PC-9 (cell line): ENCODE measurements around the gene SLC25A44. TPM values are rescaled to one million over a fixed set of nuclear protein-coding genes. Genes with fewer than 3 reads are reported as not detected.

Source experiments
- BruUV-seq: library from RNA; stranded (reverse); fragments of 400-500 nt; replicated peaks from 2 replicates; lab custom pipeline; 2021; lab: Mats Ljungman, UMichigan
- CTCF ChIA-PET: fragments of 300-600 bp; sonication (Branson Sonifier 250); formaldehyde crosslinking; loops from one replicate; lab custom pipeline; 2022; ENCODE audit warnings: antibody characterized with exemption; lab: Charles Lee
- POLR2A ChIA-PET: fragments of 300-600 bp; sonication (Branson Sonifier 250); formaldehyde crosslinking; loops from one replicate; lab custom pipeline; 2022; ENCODE audit warnings: antibody characterized with exemption; ENCODE audit not compliant: unreplicated experiment; lab: Charles Lee
- DNase-seq, 2 experiments: peaks; one replicate each; pipeline versions ENCODE4 v3.0.0 to v3.0.0-alpha.2; 2015 to 2022; ENCODE audit warnings: mixed read lengths in 1 of 2
- H2AFZ ChIP-seq: fragments of 200-600 bp; sonication (generic); 2 replicates; pipeline ENCODE4 v1.8.1; 2017; ENCODE audit warnings: antibody characterized with exemption
- H3F3A ChIP-seq: fragments of 200-600 bp; sonication (generic); 2 replicates; pipeline ENCODE4 v1.8.1; 2017; ENCODE audit warnings: antibody characterized with exemption, mild to moderate bottlenecking, low read depth; ENCODE audit not compliant: insufficient read depth
- H3K27ac ChIP-seq: fragments of 200-600 bp; sonication (generic); 2 replicates; pipeline ENCODE4 v1.6.1; 2016; ENCODE audit warnings: mixed run types
- H3K27me3 ChIP-seq: fragments of 200-600 bp; sonication (generic); 2 replicates; pipeline ENCODE4 v1.6.1; 2016; ENCODE audit warnings: low read depth, mixed run types; ENCODE audit not compliant: insufficient read depth
- H3K36me3 ChIP-seq: fragments of 200-600 bp; sonication (generic); 2 replicates; pipeline ENCODE4 v1.6.1; 2016; ENCODE audit warnings: low read depth, mixed run types
- H3K4me1 ChIP-seq: fragments of 200-600 bp; sonication (generic); replicated peaks from 2 replicates; pipeline ENCODE4 v1.6.1; 2016; ENCODE audit warnings: mixed run types; ENCODE audit not compliant: insufficient read depth
- H3K4me2 ChIP-seq: fragments of 200-600 bp; sonication (generic); 2 replicates; pipeline ENCODE4 v1.6.1; 2017; ENCODE audit warnings: mixed run types
- H3K4me3 ChIP-seq: fragments of 200-600 bp; sonication (generic); 2 replicates; pipeline ENCODE4 v1.6.1; 2016; ENCODE audit warnings: mixed run types
- H3K79me2 ChIP-seq: fragments of 200-600 bp; sonication (generic); 2 replicates; pipeline ENCODE4 v1.6.1; 2017; ENCODE audit warnings: low read depth, mixed run types
- H3K9me2 ChIP-seq: fragments of 200-600 bp; sonication (generic); 2 replicates; pipeline ENCODE4 v1.8.1; 2017; ENCODE audit warnings: mild to moderate bottlenecking; ENCODE audit not compliant: insufficient read depth
- H3K9me3 ChIP-seq: fragments of 200-600 bp; sonication (generic); 2 replicates; pipeline ENCODE4 v1.8.1; 2016; ENCODE audit warnings: low read depth; ENCODE audit not compliant: insufficient read depth
- H4K20me1 ChIP-seq: fragments of 200-600 bp; sonication (generic); 2 replicates; pipeline ENCODE4 v1.8.1; 2017; ENCODE audit not compliant: insufficient read depth
- EZH2 ChIP-seq: fragments of 200-600 bp; sonication (generic); IDR thresholded peaks from 2 replicates; pipeline ENCODE4 v1.8.0; 2017; ENCODE audit warnings: antibody characterized with exemption, low read depth
- intact Hi-C: fragments of 100-400 bp; cut with micrococcal nuclease; formaldehyde crosslinking; loops from one replicate; pipeline ENCODE4 v1.10.0; 2022; ENCODE audit not compliant: unreplicated experiment
- total RNA-seq: library from RNA; stranded (reverse); gene quantifications from 2 replicates; pipeline ENCODE4 v1.2.3, GENCODE V29; 2021
- TF ChIP-seq, protein P1 (sequence below): fragments of 200-600 bp; sonication (generic); conservative IDR thresholded peaks from 2 replicates; pipeline ENCODE4 v1.6.1; 2017; ENCODE audit warnings: mixed run types, antibody characterized with exemption, mild to moderate bottlenecking, moderate library complexity

Gene SLC25A44
- total RNA-seq, 1 experiment from 2014 or later, result 20.2 TPM

DNA sequence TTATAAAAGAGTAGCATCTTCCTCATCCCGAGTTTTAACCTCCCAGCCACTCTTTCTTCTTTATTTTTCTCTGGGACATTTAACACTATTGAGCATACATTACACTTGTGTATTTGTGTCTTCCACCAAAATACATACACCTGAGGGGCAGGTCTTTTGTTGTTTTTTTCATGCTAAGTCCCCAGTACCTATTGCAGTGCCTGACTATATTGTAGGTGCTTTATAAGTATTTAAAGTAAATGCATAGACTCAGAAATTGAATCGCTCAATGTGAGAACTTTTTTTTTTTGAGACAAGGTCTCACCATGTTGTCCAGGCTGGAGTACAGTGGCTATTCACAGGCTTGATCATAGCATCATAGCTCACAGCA, 48.3 kb upstream of the SLC25A44 start:
- no TSS peak for BruUV-seq
- POLR2A ChIA-PET, result interaction anchor here (0.5 to 1.0 kb wide), 8 partner anchors 19 to 953 kb away, joined by 3 to 15 read pairs (median 7); partner anchors contain the start of genes MEF2D and PMF1
- H3K79me2 ChIP-seq, result no peaks in the 10 kb centered on the region

DNA sequence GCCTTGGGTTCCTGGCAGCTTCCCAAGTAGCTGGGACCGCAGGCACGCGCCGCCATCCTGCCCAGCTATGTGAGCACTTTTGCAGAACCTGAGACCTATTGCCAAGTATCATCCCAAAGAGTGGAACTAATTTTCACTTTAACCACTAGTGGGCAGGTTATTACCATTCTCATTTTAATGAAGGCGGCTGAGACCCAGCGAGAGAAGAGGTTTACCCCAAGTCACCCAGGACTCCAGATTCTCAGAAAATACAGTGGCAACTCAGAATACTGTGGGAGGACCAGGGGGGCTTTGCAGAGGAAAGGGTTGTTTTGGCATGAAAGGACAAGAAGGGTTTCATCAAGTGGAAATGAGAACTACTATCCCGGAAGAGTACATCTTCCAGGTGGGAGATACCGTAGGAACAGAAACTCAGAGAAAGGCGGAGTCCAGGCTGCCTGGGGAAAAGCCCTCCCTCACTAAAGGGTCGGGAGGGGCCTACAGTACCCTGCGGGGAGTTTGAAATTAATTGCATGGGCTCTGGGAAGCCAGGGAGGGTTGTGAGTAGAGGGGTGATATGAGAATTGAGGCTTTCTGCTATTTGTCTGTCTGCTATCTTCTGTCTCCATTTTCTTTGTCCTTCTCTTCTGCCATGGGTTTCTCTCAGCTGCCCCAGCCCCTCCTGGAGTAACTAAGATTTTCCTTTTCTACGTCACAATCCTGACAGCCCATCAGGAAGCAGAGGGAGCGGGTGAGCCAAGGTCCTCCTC, 47.7 kb upstream of the SLC25A44 start:
- no peak overlapping the region for H3K4me3 ChIP-seq
- DNase-seq, result peak; percentile 87 to 90
- H4K20me1 ChIP-seq, result 0 out of 2 replicates have a peak, but pooled peaks cover 4% of the 10 kb centered on the region
- no peak overlapping the region for H2AFZ ChIP-seq
- TF ChIP-seq, protein P1, sequence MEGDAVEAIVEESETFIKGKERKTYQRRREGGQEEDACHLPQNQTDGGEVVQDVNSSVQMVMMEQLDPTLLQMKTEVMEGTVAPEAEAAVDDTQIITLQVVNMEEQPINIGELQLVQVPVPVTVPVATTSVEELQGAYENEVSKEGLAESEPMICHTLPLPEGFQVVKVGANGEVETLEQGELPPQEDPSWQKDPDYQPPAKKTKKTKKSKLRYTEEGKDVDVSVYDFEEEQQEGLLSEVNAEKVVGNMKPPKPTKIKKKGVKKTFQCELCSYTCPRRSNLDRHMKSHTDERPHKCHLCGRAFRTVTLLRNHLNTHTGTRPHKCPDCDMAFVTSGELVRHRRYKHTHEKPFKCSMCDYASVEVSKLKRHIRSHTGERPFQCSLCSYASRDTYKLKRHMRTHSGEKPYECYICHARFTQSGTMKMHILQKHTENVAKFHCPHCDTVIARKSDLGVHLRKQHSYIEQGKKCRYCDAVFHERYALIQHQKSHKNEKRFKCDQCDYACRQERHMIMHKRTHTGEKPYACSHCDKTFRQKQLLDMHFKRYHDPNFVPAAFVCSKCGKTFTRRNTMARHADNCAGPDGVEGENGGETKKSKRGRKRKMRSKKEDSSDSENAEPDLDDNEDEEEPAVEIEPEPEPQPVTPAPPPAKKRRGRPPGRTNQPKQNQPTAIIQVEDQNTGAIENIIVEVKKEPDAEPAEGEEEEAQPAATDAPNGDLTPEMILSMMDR, result peak; percentile 78
- TF ChIP-seq EZH2, result no peak
- H3K27ac ChIP-seq, result no peak overlapping the region
- CTCF ChIA-PET, result interaction anchor here (0.6 to 1.5 kb wide), 7 partner anchors 14 to 87 kb away, joined by 3 to 32 read pairs (median 4); partner anchors contain the start of genes PMF1 and SLC25A44
- H3K79me2 ChIP-seq, result no peaks in the 10 kb centered on the region
- H3K9me2 ChIP-seq, result no peaks in the 10 kb centered on the region
- intact Hi-C loops, result loop anchor here (1.0 to 5.0 kb wide), 2 partner anchors 79 to 171 kb away; no protein-coding TSS in a partner anchor
- H3K4me1 ChIP-seq, result no peaks in the 10 kb centered on the region
- H3K27me3 ChIP-seq, result peaks cover 15% of the 10 kb centered on the region; the same call in 1 of the 2 replicates
- H3K4me2 ChIP-seq, result no peak overlapping the region
- POLR2A ChIA-PET, result interaction anchor here (0.5 to 1.0 kb wide), 8 partner anchors 20 to 953 kb away, joined by 3 to 15 read pairs (median 7); partner anchors contain the start of genes MEF2D and PMF1
- H3K9me3 ChIP-seq, result no peaks in the 10 kb centered on the region
- peaks cover 40% of the 10 kb centered on the region for H3F3A ChIP-seq
- BruUV-seq, result no TSS peak
- H3K36me3 ChIP-seq, result no peaks in the 10 kb centered on the region

More for the DNA sequence above, 48.3 kb upstream of the SLC25A44 start:
- no peak overlapping the region for H3K4me3 ChIP-seq
- no peak overlapping the region for H3K27ac ChIP-seq
- H3K9me3 ChIP-seq, result no peaks in the 10 kb centered on the region
- no peaks in the 10 kb centered on the region for H3K36me3 ChIP-seq
- CTCF ChIA-PET, result interaction anchor here (0.6 to 1.5 kb wide), 7 partner anchors 14 to 88 kb away, joined by 3 to 32 read pairs (median 4); partner anchors contain the start of genes PMF1 and SLC25A44
- peaks cover 46% of the 10 kb centered on the region for H3F3A ChIP-seq
- TF ChIP-seq, protein P1, result no peak
- no peak for TF ChIP-seq EZH2
- no peak overlapping the region for H2AFZ ChIP-seq
- H3K4me1 ChIP-seq, result no peaks in the 10 kb centered on the region
- 0 out of 2 replicates have a peak, but pooled peaks cover 4% of the 10 kb centered on the region for H4K20me1 ChIP-seq
- H3K27me3 ChIP-seq, result peaks cover 15% of the 10 kb centered on the region; the same call in 1 of the 2 replicates
- no peak overlapping the region for H3K4me2 ChIP-seq
- no peak for DNase-seq
- H3K9me2 ChIP-seq, result no peaks in the 10 kb centered on the region
- intact Hi-C loops, result loop anchor here (1.0 to 5.0 kb wide), 2 partner anchors 80 to 172 kb away; no protein-coding TSS in a partner anchor

DNA sequence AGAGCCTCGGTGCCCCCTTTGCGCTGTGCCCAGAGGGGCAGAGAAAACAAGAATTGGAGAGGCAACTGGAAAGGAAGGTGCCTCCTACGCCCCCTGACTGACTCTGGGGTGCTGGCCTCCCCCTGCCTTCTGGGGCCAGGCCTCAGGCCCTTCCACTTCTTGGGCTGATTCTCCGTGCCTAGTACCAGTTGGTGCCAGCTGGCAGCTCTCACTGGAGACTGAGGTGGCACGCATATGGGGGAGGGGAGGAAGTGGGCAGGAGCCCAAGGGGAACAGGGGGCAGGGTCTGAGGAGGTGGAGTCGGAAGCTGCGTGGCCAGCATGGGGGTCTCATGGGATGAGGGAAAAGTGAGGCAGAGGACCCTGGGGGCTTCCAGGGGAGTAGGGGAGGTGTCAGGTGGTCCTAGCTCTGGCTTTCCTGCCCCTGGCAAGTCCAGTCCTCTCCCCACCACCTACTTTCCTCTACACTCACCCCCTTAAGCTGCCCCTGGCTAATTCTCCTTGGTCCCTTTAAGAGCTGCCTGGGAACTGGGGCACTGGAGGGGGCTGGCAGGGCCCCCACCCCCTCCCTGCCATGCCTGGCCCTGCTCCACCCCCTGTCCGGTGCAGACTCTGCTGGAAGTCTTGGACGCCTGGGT, 47.0 kb upstream of the SLC25A44 start:
- ChIA-PET CTCF (interaction anchor here (0.6 to 1.5 kb wide), 3 partner anchors 66 to 87 kb away, joined by 5 to 32 read pairs (median 14); partner anchors contain the start of gene PMF1), POLR2A (no interaction called here)
- no peak for DNase-seq
- H3K4me3 ChIP-seq, result no peak overlapping the region
- intact Hi-C loops, result loop anchor here (1.0 to 5.0 kb wide), 2 partner anchors 78 to 170 kb away; no protein-coding TSS in a partner anchor
- no peaks in the 10 kb centered on the region for H3K4me1 ChIP-seq
- H3K79me2 ChIP-seq, result no peaks in the 10 kb centered on the region
- H3K27ac ChIP-seq, result no peak overlapping the region
- H3K9me3 ChIP-seq, result no peaks in the 10 kb centered on the region
- TF ChIP-seq EZH2, result no peak
- TF ChIP-seq, protein P1, result no peak
- H3K9me2 ChIP-seq, result no peaks in the 10 kb centered on the region
- BruUV-seq, result no TSS peak
- H3F3A ChIP-seq, result peaks cover 33% of the 10 kb centered on the region
- peaks cover 15% of the 10 kb centered on the region; the same call in 1 of the 2 replicates for H3K27me3 ChIP-seq
- no peak overlapping the region for H3K4me2 ChIP-seq
- H2AFZ ChIP-seq, result no peak overlapping the region
- H3K36me3 ChIP-seq, result no peaks in the 10 kb centered on the region
- 0 out of 2 replicates have a peak, but pooled peaks cover 4% of the 10 kb centered on the region for H4K20me1 ChIP-seq
